ENCODE results near the gene CATSPER1.
"Not testable (repeated sequence)": the region's sequence is repeated elsewhere in the genome, so short reads cannot be mapped to it uniquely, and the experiment has no call there.

The CATSPER1 gene

DNA sequence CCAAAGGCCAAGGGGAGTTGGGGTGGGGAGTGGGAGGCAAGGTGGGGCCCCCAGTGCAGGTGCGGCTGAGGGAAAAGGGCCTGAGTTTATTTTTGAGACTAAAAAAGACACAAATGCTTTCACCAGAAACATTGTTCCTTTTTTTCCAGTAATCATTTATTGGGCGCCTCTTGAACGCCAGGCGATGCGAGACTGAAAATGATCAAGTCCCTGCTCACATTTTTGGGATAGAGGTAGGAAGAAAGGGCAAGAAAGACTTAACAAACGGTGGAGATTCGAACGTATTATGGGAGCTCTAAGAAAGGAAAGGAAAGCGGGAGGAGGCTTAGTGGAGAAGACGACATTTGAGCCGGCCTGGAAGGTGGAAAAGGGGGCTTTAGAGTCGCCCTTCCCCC lies 25.1 kb upstream of the CATSPER1 start:
- no peak for DNase-seq

DNA sequence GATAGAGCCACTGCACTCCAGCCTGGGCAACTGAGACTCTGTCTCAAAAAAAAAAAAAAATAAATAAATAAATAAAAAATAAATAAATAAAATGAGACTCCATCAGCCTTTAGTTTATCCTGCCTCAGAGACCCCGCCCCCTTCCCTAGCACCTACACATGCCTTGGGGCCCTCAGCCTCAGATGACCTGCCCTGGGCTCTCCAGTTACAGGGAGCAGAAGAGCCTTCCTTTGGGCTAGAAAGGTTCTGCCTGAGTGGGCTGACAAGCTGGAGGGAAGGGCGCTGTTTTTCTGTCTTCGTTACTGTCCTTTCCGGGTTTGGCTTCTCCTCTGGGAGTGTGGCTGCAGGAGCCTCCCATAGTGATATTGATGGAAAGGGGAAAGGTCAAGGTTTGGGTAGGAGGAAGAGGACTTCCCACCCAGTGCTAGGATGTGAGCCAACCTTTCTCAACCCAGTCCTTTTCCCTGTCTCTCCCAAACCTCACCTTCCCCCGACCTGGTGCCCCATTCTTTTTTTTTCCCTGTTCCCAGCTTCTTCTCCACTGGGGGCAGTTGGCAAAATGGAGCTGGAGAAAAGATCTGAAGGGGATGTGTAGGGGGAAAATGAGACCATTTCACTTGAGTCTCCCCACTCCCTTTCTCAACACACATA lies 24.4 kb upstream of the CATSPER1 start:
- no peak for DNase-seq

DNA sequence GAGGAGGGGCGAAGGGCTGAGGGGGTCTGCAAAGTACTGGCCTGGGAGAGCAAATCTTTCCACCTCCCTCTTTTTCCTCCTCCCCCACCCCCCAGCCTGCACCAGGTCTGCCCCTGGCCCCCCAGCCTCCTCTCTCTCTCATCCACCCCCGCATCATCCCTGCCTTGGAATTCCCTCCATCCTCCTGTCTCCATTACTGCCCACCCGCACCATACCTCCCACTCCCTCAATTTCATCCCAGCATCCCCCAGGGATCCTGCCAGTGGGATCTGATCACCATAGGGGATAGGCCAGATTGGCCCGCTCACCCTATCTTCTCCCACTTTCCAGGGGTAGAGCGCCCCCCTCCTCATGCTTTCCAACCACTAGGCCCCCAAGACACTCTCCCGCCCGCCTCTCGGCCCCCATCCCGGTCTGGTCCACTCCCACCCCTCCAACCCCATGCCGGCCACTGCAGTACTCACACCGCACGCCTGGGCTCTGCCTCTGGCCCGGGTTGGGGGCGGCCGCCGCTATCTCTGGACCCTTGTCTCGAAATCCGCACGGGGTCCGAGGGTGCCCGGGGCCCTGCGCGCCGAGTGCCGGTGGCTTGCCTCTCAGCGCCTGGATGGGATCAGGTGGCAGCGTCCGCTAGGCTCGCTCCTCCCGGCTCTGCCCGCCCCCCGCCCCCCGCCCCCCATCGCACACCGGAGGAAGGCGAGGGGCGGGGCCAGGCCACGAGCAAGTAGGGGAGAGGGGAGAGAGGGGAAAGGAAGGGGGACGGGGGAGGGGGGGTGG lies 22.5 kb upstream of the CATSPER1 start, which contains the start of gene GAL3ST3:
TSS of gene GAL3ST3 (minus strand) at position 615 of the 777 bp plus-strand sequence. CDS start 3,746 bp downstream, outside the sequence.
- no peak for DNase-seq

DNA sequence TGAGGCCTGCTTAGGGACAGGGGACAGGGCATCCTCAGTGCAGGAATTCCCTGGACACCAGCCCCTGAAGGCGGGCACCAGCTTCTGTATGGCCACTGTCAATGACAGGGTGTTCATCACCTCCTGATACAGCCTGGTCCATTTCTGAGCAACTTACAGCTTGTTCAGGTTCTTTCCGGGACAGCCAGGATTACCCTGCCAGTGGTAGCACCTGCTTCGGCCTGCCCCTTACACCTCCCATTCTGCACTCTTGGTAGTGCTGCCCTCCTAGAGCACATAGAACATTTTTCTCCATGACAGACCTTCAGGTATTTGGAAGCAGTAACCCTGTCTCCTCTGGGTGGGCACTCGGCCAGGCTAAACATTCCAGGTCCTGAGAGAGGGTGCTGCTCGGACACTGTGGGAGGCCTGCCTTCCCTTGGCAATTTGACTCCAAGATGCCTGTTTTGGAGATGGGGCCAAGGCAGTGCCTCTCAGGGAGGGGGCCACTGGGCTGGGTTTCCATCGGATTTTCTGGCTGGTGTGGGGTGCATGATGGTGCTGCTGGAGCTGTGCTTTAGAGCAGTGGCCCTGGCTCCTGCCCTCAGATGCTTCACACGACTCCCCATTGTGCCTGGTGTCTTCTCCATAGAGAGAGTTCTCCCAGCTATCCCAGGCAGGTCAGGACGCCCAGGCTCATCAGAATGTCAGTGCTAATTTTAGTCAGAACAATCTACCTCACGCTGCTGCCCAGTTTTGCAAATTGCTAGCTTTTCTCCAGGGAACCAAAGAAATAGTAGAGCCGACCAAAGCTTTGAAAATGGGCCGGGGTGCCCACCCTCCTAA lies 21.5 kb upstream of the CATSPER1 start:
- no peak for DNase-seq

DNA sequence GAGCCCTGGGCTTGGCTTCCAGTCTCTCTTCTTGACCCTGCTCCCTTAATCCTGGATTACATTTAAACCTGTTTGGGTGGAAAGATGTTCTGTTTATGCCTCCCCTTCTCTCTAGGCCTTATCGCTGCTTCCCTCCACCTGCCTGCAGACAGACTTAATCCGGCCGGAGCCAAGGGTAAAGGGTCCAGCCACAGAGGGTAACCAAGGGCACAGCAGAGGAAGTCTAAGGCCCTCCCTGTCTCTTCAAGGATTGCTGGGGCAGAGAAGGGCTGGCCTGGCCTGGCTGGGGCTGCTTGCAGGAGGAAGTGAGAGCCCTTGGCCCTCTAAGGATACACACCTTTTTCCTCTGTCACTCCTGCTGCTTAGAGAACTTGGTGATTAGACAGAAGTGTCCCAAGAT lies 20.6 kb upstream of the CATSPER1 start:
- no peak for DNase-seq

DNA sequence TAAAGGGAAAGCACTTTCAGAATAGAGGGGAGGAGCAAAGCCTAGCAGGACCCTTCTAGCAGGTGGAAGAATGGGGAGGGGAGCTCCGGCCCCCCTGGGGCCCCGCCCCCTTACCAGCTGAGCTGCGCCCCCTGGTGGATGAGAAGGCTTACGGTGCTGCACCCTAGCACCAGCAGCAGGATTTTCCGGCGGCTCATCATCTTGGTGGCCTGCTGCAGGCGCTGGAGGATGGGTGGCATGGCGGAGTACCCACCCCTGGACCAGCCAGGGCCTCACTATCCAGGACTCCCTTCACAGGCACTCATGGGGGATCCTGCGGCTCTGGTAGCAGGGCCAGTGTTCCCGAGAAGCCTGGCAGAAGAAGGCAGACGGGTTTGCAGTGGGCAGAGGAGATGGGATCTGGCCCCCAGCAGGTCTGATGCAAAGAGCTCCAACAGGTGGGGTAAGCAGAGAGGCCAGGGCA lies 18.9 kb upstream of the CATSPER1 start:
- peak; percentile 74 for DNase-seq

DNA sequence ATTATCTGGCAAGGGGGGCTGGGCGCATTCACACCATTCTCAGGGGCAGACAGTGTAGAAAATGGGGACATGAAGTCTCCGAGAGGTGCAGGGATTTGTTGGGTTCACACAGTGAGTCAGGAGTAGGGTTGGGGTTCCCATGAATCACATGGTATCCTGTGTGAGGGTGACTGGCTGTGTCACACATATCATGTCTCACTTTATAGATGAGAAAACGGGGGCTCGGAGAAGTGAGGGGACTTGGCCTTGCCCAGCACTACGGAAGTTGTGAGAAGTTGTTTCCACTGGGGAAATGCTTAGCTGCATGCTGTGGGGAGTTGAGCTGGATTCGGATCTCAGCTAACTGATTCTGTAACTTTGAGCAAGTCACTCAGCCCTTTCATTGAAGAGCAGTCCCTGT lies 18.5 kb upstream of the CATSPER1 start:
- DNase-seq: no peak

DNA sequence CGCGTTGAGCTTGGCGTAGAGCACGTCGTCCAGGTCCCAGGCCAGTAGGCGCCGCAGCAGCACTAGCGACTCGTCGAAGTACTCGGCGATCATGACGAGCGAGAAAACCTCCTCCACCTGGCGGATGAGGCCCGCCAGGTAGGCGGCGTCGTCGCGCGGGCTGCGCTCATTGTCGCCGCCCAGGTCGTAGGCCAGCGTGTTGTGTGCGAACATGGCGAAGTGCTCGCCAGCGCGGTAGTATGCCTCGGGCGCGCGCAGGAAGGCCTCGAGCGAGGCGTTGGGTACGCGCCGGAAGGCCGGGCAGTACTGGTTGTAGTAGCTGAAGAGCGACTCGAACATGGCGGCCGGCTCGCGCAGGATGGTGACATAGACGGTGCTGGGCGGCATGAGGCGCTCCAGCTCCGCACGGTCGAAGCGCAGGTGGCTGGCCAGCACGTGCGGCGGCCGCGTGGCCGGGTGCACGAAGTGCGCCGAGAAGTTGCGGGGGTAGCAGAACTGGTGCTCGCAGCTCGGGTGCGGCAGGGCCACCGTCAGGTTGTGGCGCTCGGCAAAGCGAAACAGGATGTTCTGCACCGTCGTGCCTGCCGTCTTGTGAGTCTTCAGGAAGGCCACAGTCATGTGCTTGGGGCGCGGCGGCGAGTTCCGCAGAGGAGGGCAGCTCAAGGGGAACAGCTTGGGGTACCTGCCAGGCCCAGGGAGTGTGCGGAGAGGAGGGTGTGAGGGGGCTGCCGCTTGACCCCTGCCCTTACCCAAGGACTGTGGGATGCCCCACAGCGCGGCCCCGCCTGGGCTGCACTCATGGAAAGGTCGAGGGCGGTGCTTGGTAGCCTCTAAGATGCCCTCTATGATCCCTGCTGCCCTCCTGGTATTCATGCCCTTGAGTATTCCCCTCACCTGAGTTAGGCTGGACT lies 17.0 kb upstream of the CATSPER1 start:
- no peak for DNase-seq

DNA sequence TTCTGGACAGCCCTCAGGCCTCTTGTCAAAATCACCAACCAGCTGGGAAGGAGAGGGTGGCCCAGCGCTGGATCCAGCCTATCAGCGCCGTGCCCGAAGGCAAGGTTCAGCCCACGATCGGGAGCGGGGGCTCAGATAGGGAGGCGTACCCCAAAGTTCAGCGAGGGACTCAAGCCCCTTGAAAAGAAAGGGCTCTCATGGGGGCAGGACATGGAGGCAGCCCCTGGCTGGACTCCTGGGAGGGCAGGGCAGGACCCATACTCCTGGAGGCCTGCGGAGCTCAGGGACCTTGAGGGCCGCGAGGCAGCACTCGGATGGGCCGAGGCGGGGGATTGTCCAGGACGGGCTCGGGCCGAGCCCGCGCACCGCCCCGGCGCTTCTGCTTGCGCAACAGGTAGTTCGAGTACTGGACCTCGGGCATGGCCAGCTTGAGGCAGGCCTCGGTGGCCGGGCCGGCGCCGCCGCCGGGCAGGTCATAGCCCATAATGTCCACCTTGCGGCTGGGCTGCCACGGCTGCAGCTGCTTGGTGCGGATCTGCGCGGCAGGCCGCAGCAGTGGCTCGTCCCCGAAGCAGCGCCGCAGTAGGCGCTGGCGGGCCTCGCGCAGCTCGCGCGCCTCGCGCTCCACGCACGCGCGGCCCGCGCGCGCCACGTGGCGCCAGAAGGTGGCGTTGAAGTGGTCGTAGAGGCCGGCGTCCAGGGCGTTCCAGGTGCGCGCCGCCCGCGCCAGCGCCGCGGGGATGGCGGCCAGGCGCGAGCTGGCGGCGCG lies 16.1 kb upstream of the CATSPER1 start:
- no peak for DNase-seq

DNA sequence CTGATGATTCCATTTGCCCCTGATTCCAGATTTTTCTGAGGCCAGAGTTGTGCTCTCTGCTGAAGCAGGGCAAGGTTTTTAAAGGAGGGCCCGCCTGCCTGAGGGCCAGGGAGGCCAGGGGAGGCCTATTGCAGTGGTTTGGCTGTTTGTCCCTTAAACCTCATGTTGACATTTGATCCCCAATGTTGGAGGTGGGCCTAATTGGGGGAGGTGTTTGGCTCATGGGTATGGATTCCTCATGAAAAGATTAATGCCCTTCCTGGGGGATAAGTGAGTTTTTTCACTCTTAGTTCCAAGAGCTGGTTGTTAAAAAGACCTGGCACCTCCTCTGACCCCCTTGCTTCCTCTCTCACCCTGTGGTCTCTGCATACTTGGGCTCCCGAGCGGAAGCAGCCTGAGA lies 13.5 kb upstream of the CATSPER1 start:
- DNase-seq: no peak

DNA sequence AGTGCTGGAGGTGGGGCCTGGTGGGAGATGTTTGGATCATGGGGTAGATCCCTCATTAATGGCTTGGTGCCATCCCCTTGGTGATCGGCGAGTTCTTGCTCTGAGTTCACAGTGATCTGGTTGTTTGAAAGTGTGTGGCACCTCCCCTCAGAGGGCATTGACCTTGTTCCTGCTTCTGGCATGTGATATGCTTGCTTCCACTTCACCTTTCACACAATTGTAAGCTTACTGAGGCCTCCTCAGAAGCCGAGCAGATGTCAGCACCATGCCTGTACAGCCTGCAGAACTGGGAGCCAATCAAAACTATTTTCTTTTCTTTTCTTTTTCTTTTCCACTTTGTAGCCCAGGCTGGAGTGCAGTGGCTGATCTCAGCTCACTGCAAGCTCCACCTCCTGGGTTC lies 11.0 kb upstream of the CATSPER1 start:
- DNase-seq: no peak

DNA sequence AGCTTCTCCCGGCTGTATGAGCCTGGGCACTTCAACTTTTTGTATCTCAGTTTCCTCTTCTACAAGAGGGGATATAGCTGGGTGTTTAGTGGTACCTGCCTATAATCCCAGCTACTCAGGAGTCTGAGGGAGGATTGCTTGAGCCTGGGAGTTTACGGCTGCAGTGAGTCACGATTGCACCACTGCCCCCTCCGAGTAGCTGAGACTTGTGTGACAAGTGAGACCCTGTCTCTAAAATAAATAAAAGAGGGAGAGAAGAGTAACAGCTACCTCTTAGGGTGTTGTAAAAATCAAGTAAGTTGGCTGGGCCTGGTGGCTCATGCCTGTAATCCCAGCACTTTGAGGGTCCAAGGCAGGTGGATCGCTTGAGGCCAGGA lies 10.0 kb upstream of the CATSPER1 start:
- no peak for DNase-seq

DNA sequence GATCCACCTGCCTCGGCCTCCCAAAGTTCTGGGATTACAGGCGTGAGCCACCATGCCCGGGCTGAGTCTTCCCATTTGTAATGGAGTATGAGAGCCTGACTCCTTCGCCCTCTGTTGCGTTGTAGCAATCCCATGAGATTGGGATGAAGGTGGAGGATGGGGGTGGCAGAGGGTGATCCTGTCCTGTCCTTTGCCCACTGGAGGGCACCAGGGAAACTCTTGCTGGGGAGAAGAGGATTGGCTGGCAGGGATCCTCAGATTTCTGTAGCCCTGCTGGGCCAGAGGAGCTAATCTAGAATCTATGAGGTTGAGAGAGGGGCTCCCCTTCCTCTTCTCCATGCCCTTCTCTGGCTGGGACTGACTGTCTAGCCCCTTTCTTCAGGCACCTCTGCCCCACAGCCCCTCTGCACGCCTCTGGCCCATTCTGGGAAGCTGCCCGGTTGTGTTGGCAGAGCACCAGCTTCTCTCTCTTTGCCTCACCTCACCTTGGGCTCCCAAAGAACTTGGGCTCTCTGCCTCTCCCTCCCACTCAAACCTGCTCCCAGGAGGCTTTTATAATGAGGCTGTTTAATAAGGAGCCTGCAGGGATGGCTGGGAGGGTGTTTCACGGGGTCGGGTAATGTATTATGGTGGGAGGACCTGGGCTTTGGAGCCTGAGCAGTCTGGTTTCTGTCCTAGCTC lies 9.5 kb upstream of the CATSPER1 start:
- DNase-seq: no peak

DNA sequence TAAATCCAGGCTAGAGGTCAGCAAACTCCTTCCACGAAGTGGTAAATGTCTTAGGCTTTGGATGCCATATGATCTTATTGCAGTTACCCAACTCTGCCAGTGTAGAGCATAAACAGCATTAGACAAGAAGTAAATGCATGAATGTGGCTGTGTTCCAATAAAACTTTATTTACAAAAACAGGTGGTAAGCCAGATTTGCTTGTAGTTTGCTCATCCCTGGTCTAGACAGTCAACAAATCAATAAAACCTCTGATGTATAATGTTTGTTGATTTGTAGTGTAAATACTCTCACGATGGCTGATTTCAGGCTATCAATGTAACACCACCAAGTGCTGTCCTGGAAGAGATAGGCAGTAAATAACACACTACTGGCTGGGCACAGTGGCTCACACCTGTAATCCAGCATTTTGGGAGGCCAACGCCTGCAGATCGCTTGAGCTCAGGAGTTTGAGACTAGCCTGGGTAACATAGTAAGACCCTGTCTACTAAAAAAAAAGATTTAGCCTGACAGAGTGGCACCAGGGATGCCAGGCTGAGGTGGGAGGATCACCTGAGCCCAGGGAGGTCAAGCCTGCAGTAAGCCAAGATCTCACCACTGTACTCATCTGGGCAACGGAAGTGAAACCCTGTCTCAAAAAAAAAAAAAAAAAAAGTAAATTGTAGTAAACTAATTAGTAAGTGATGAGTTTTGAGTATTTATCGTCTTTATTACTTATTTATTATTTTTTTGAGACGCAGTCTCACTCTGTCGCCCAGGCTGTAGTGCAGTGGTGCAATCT lies 6.9 kb upstream of the CATSPER1 start:
- no peak for DNase-seq

DNA sequence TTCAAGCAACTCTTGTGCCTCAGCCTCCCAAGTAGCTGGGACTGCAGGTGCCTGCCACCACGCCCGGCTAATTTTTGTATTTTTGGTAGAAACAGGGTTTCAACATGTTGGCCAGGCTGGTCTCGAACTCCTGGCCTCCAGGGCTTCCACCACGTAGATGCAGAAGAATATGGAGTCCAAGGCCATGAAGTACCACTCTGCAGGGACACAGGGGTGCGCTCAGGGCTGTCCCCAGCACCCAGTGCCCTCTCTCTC lies 3.2 kb downstream of the CATSPER1 start:
- DNase-seq: not testable (repeated sequence)

DNA sequence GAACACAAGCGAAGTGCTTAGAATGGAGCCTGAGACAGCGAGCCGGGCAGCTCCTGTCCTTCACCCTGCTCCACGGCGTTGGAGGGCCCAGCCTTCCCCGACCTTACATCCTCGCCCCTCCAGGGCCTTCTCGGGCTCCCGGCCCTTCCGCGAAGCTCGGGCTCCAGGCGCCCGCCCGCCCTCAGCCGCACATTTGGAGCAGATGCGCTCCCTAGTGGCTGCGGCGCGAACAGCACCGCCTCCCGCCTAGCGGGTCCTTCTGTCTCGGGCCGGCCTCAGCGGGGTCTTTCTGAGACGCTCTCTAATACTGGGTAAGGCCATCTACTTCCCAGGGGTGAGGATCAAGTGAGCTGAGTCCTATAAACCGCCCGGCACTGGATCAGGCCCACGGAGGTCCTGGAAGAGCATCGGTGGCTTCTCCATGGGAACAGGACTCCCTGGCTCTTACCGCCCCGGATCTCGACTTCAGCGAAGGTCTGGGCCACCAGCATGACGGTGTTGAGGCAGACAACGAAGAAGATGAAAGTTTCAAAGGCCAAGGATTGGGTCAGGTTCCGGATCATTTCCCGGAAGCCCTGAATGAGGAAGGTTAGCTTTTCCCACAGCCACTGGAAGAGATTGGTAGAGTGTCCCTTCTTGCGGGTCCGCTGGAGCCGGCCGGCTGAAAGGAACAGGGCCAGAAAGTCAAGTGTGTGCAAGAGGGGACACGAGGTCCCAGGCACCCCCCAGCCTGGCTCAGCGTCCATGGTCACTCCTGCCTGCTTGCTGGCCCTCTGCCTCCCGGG lies 3.7 kb downstream of the CATSPER1 start:
- peak; percentile 70 for DNase-seq

DNA sequence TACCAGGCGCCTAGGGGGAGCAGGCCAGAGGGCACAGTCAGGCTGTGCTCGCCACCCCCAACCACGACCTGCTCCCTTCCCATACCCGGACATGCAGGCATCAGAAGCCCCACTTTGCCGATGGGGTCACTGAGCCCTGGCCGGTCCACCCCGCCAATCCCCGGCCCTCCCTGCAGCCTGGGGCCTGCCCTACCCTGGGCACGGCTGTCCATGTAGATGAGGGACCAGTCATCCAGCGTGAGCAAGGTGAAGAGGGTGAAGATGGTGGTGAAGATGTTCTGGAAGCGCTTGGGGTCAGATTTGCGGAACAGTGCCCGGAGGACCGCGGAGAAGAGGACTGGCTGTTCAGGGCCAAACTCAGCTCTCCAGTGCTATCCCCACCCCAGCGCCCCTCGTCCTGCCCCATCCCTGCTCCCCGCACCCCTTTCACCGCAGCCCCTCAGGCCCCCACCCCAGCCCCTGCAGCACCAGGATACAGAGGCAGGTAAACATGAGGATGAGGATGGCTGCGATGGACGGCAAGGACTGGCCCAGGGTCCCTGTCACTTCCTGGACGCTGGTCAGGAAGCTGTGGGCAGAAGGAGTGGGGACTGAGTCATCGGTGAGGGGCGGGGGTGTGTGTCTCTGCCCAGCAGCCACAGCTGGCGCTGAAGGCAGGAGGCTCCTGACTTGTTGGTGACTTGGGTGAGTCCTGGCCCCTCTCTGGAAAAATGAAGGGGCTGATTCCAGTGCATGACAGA lies 5.5 kb downstream of the CATSPER1 start:
- peak; percentile 78 for DNase-seq

DNA sequence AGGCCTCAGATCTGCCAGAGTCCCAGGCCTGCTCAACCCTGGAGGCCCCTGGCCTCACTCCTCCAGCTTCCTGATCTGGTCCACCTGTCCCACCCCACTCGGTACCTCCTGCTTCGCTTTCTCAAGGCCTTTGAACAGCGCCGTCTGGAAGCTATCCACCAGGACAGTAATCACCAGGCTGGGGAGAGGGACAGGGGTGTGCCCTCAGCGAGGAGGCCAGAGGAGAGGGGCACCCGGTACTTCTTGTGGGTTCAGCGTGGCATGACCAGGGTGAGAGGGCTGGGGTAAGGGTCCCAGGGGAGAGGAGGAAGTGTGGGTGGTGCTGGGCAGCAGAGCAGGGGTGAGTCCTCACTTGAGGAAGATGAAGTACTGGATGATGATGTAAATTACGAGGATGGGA lies 6.1 kb downstream of the CATSPER1 start:
- DNase-seq: no peak

DNA sequence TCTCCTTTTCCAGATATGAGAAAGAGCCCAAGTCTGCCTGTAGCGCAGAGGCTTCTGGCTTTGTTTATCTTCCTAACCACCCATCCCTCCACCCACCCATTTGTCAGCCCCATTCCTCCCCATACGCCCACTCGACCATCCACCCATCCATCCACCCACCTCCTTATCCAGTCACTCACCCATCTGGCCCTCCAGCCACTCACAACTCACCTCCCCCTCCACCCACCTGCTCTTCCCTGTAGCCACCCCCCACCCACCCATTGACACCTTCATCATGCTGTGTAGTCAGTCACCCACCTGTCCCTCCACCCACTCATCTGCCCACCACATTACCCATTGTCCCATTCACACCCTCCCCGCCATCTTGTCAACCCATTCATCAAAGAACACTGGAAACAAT lies 9.0 kb downstream of the CATSPER1 start:
- DNase-seq: no peak

All from inflammatory macrophage treated with lipopolysaccharide for 4 hours (primary cell).